Measurements from ENCODE around the gene OR1M1.

Gene OR1M1

DNA sequence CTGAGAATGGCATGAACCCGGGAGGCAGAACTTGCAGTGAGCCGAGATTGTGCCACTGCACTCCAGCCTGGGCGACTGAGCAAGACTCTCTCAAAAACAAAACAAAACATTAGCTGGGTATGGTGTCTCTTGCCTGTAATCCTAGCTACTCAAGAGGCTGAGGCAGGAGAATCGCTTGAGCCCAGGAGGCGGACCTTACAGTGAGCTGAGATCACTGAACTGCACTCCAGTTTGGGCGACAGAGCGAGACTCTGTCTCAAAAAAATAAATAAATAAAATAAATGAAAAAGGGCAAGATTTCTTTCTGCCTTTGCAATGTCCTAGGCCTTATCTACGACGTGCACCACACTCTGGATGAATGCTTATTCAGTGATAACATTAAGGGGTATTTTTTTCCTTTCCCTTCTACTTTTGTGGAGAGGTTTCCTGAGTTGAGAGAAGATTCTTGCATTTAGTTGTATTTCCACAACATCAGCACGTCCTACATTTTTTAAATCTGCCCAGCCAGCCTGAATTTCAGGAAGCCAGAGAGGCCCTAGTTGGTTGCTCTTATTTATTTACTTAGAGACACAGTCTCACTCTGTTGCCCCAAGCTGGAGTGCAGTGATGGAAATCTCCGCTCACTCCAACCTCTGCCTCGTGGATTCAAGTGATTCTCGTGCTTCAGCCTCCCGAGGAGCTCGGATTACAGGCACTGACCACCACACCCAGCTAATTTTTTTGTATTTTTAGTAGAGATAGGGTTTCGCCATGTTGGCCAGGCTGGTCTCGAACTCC lies 26.1 kb upstream of the OR1M1 start:
- Histone ChIP-seq H3K27ac (ENCODE audit: low read depth, low read length) (no peak overlapping the region), H3F3A (ENCODE audit: control insufficient read depth, insufficient read depth) (no peaks in the 10 kb centered on the region), H3K9me2 (replicated peaks; ENCODE audit: control insufficient read depth, low read length) (no peaks in the 10 kb centered on the region), H3K4me1 (ENCODE audit: control insufficient read depth, low read length) (no peaks in the 10 kb centered on the region), H3K27me3 (ENCODE audit: control insufficient read depth, low read length) (no peaks in the 10 kb centered on the region), H3K9me3 (ENCODE audit: control insufficient read depth, insufficient read depth, low read length) (no peaks in the 10 kb centered on the region), H3K79me2 (ENCODE audit: control insufficient read depth, low read length) (no peaks in the 10 kb centered on the region), H3K4me3 (ENCODE audit: low read length) (no peak overlapping the region), H3K4me2 (ENCODE audit: low read length) (no peak overlapping the region), H4K20me1 (ENCODE audit: control insufficient read depth, insufficient read depth, low read depth, low read length) (no peaks in the 10 kb centered on the region), H3K36me3 (ENCODE audit: control insufficient read depth, low read length) (no peaks in the 10 kb centered on the region)
- TF ChIP-seq EZH2phosphoT487 (IDR thresholded peaks at IDR 0.05; ENCODE audit: borderline replicate concordance, low read length), result no peak
- TF ChIP-seq, protein P1, sequence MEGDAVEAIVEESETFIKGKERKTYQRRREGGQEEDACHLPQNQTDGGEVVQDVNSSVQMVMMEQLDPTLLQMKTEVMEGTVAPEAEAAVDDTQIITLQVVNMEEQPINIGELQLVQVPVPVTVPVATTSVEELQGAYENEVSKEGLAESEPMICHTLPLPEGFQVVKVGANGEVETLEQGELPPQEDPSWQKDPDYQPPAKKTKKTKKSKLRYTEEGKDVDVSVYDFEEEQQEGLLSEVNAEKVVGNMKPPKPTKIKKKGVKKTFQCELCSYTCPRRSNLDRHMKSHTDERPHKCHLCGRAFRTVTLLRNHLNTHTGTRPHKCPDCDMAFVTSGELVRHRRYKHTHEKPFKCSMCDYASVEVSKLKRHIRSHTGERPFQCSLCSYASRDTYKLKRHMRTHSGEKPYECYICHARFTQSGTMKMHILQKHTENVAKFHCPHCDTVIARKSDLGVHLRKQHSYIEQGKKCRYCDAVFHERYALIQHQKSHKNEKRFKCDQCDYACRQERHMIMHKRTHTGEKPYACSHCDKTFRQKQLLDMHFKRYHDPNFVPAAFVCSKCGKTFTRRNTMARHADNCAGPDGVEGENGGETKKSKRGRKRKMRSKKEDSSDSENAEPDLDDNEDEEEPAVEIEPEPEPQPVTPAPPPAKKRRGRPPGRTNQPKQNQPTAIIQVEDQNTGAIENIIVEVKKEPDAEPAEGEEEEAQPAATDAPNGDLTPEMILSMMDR (IDR thresholded peaks at IDR 0.05; ENCODE audit: low read depth, low read length, poor library complexity, severe bottlenecking), result no peak

DNA sequence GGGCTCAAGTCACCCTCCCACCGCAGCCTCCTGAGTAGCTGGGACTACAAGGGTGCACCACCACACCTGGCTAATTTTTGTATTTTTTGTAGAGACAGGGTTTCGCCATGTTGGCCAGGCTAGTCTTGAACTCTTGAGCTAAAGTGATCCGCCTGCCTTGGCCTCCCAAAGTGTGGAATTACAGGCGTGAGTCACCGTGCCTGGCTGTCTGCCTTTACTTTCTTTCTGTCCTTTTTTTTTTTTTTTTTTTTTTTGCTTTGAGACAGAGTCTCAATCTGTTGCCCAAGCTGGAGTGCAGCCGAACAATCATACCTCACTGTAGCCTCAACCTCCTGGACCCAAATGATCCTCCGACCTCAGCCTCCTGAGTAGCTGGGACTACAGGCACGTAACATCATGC lies 25.0 kb upstream of the OR1M1 start:
- no peaks in the 10 kb centered on the region for H3K9me2 ChIP-seq (replicated peaks; ENCODE audit: control insufficient read depth, low read length)
- H3K4me2 ChIP-seq (ENCODE audit: low read length), result no peak overlapping the region
- no peaks in the 10 kb centered on the region for H3K4me1 ChIP-seq (ENCODE audit: control insufficient read depth, low read length)
- H3K27me3 ChIP-seq (ENCODE audit: control insufficient read depth, low read length), result no peaks in the 10 kb centered on the region
- no peaks in the 10 kb centered on the region for H3K9me3 ChIP-seq (ENCODE audit: control insufficient read depth, insufficient read depth, low read length)
- TF ChIP-seq, protein P1 (IDR thresholded peaks at IDR 0.05; ENCODE audit: low read depth, low read length, poor library complexity, severe bottlenecking), result no peak
- TF ChIP-seq EZH2phosphoT487 (IDR thresholded peaks at IDR 0.05; ENCODE audit: borderline replicate concordance, low read length), result no peak
- H3K36me3 ChIP-seq (ENCODE audit: control insufficient read depth, low read length), result no peaks in the 10 kb centered on the region
- no peaks in the 10 kb centered on the region for H4K20me1 ChIP-seq (ENCODE audit: control insufficient read depth, insufficient read depth, low read depth, low read length)
- no peaks in the 10 kb centered on the region for H3K79me2 ChIP-seq (ENCODE audit: control insufficient read depth, low read length)
- no peak overlapping the region for H3K4me3 ChIP-seq (ENCODE audit: low read length)
- H3K27ac ChIP-seq (ENCODE audit: low read depth, low read length), result no peak overlapping the region
- no peaks in the 10 kb centered on the region for H3F3A ChIP-seq (ENCODE audit: control insufficient read depth, insufficient read depth)

- Histone ChIP-seq H3K36me3 (ENCODE audit: control insufficient read depth, low read length) (no peaks in the 10 kb centered on the region), H3K4me1 (ENCODE audit: control insufficient read depth, low read length) (no peaks in the 10 kb centered on the region), H3F3A (ENCODE audit: control insufficient read depth, insufficient read depth) (no peaks in the 10 kb centered on the region), H4K20me1 (ENCODE audit: control insufficient read depth, insufficient read depth, low read depth, low read length) (no peaks in the 10 kb centered on the region), H3K4me2 (ENCODE audit: low read length) (no peak overlapping the region), H3K9me3 (ENCODE audit: control insufficient read depth, insufficient read depth, low read length) (no peaks in the 10 kb centered on the region), H3K79me2 (ENCODE audit: control insufficient read depth, low read length) (no peaks in the 10 kb centered on the region), H3K27me3 (ENCODE audit: control insufficient read depth, low read length) (no peaks in the 10 kb centered on the region), H3K4me3 (ENCODE audit: low read length) (no peak overlapping the region), H3K27ac (ENCODE audit: low read depth, low read length) (no peak overlapping the region), H3K9me2 (replicated peaks; ENCODE audit: control insufficient read depth, low read length) (no peaks in the 10 kb centered on the region)
- TF ChIP-seq EZH2phosphoT487 (IDR thresholded peaks at IDR 0.05; ENCODE audit: borderline replicate concordance, low read length), result no peak
- TF ChIP-seq, protein P1 (IDR thresholded peaks at IDR 0.05; ENCODE audit: low read depth, low read length, poor library complexity, severe bottlenecking), result no peak
Measured at GRCh38 chr19:9065457-9066014, 21.3 kb upstream of the OR1M1 start.

All from DOHH2 (cell line).